GM12878 (cell line): Measurements from ENCODE around the gene PTPRQ. TPM values are rescaled to one million over a fixed set of nuclear protein-coding genes. Genes with fewer than 3 reads are reported as not detected.
"Not testable (repeated sequence)": the region's sequence is repeated elsewhere in the genome, so short reads cannot be mapped to it uniquely, and the experiment has no call there.

ENCODE experiments used
- ATAC-seq: fragments of 200-7000 bp; cut with Tn5 transposase; 3 replicates; pipeline ENCODE4 v1.9.1; 2020; ENCODE audit warnings: mild to moderate bottlenecking, moderate library complexity
- BruUV-seq: library from RNA; stranded (reverse); fragments of 400-500 nt; replicated peaks from 2 replicates; lab custom pipeline; 2021; lab: Mats Ljungman, UMichigan
- CTCF ChIA-PET: fragments of 300-600 bp; sonication (Branson Sonifier 250); formaldehyde crosslinking; extraction: SDS; loops from one replicate; lab custom pipeline; 2021; ENCODE audit warnings: inconsistent platforms; lab: Yijun Ruan, JAX
- POLR2A ChIA-PET: fragments of 350-600 bp; formaldehyde crosslinking; extraction: SDS; loops from one replicate; lab custom pipeline; 2021; ENCODE audit warnings: inconsistent platforms; lab: Charles Lee
- RAD21 ChIA-PET: fragments of 300-600 bp; sonication (Branson Sonifier 250); formaldehyde crosslinking; loops from one replicate; lab custom pipeline; 2023; ENCODE audit warnings: antibody characterized with exemption; ENCODE audit not compliant: unreplicated experiment; lab: Charles Lee
- SMC1A ChIA-PET: fragments of 300-600 bp; sonication (Branson Sonifier 250); formaldehyde crosslinking; loops from one replicate; lab custom pipeline; 2023; ENCODE audit not compliant: unreplicated experiment, uncharacterized antibody; lab: Charles Lee
- DNase-seq: peaks from one replicate; pipeline ENCODE4 v3.0.0-alpha.2; 2011; ENCODE audit warnings: low read depth, low spot score
- FAIRE-seq: peaks from 3 replicates; lab custom pipeline; 2011; peaks lifted over from hg19 to GRCh38; lab: Jason Lieb, UNC
- H2AFZ ChIP-seq: 2 replicates; pipeline ENCODE4 v1.6.0; 2011; ENCODE audit warnings: low read depth, low read length, control low read depth; ENCODE audit not compliant: control insufficient read depth
- H3K27ac ChIP-seq: 2 replicates; pipeline ENCODE4 v1.5.1; 2011; ENCODE audit warnings: control low read depth; ENCODE audit not compliant: control insufficient read depth, insufficient read depth
- H3K27me3 ChIP-seq, 2 experiments: replicated peaks in 1 of 2; 2 replicates each; pipeline versions ENCODE4 v1.6.0 to v1.6.1; 2011; ENCODE audit warnings: low read length in 1 of 2; ENCODE audit not compliant: control insufficient read depth in 2 of 2, insufficient read depth in 2 of 2
- H3K36me3 ChIP-seq, 2 experiments: 2 replicates each; pipeline ENCODE4 v1.5.1; 2011; ENCODE audit warnings: low read length in 1 of 2; ENCODE audit not compliant: control insufficient read depth in 2 of 2, insufficient read depth in 2 of 2
- H3K4me1 ChIP-seq: 2 replicates; pipeline ENCODE4 v1.6.1; 2011; ENCODE audit warnings: mild to moderate bottlenecking, low read length, moderate library complexity, mixed read lengths; ENCODE audit not compliant: control insufficient read depth, insufficient read depth
- H3K4me2 ChIP-seq: 2 replicates; pipeline ENCODE4 v1.6.0; 2011; ENCODE audit warnings: control low read depth; ENCODE audit not compliant: control insufficient read depth, insufficient read depth
- H3K4me3 ChIP-seq: fragments of 200-600 bp; sonication (generic); 2 replicates; pipeline ENCODE4 v1.5.1; 2016
- H3K79me2 ChIP-seq: 2 replicates; pipeline ENCODE4 v1.6.0; 2011; ENCODE audit warnings: low read length; ENCODE audit not compliant: control insufficient read depth, insufficient read depth
- H3K9ac ChIP-seq: 2 replicates; pipeline ENCODE4 v1.8.0; 2011; ENCODE audit warnings: low read length, control low read depth, mixed read lengths; ENCODE audit not compliant: control insufficient read depth, insufficient read depth
- H3K9me3 ChIP-seq: replicated peaks from 3 replicates; pipeline ENCODE4 v1.5.1; 2011; ENCODE audit warnings: mild to moderate bottlenecking, low read length; ENCODE audit not compliant: control insufficient read depth, insufficient read depth
- H4K20me1 ChIP-seq: 2 replicates; pipeline ENCODE4 v1.6.0; 2011; ENCODE audit not compliant: control insufficient read depth, insufficient read depth
- CREB1 ChIP-seq: IDR thresholded peaks from 2 replicates; pipeline ENCODE4 v1.6.1; 2012; ENCODE audit warnings: low read depth, mild to moderate bottlenecking, inconsistent platforms
- CTCF ChIP-seq, 3 experiments: IDR thresholded peaks in 2 of 3; conservative IDR thresholded peaks in 1 of 3; 2 replicates each; pipeline ENCODE4 v1.5.1; 2011; ENCODE audit warnings: low read depth in 3 of 3, low read length in 3 of 3, mild to moderate bottlenecking in 3 of 3, control low read depth in 2 of 3, moderate library complexity in 2 of 3, inconsistent platforms in 1 of 3, mixed read lengths in 1 of 3; ENCODE audit not compliant: control insufficient read depth in 2 of 3, insufficient read depth in 1 of 3; ENCODE audit errors: extremely low read depth in 1 of 3
- HSF1 ChIP-seq: fragments of 150-350 bp; IDR thresholded peaks from 2 replicates; pipeline ENCODE4 v1.6.1; 2014; ENCODE audit warnings: mild to moderate bottlenecking, low read depth, low read length
- NRF1 ChIP-seq: conservative IDR thresholded peaks from 2 replicates; pipeline ENCODE4 v1.6.1; 2011; ENCODE audit warnings: mild to moderate bottlenecking, low read depth, low read length, improper control_type of control experiment
- PAX5 ChIP-seq: IDR thresholded peaks from 2 replicates; pipeline ENCODE4 v1.6.1; 2011; ENCODE audit warnings: low read depth, low read length, borderline replicate concordance
- PKNOX1 ChIP-seq: fragments of 450-650 bp; IDR thresholded peaks from 2 replicates; pipeline ENCODE4 v1.6.1; 2016; ENCODE audit warnings: mild to moderate bottlenecking
- SMARCA5 ChIP-seq: fragments of 450-650 bp; IDR thresholded peaks from 2 replicates; pipeline ENCODE4 v1.6.1; 2017; ENCODE audit warnings: mild to moderate bottlenecking
- STAT3 ChIP-seq: IDR thresholded peaks from 2 replicates; pipeline ENCODE4 v1.6.1; 2011; ENCODE audit warnings: low read depth, low read length, improper control_type of control experiment
- TAF1 ChIP-seq: IDR thresholded peaks from 2 replicates; pipeline ENCODE4 v1.6.1; 2011; ENCODE audit warnings: mild to moderate bottlenecking, low read depth, low read length, borderline replicate concordance
- WGBS: methylation state at CpG from one replicate; pipeline ENCODE4 v1.1.6; 2016; ENCODE audit warnings: low lambda C conversion rate; ENCODE audit not compliant: insufficient replicate concordance, insufficient coverage; ENCODE audit errors: missing lambda C conversion rate; 5-methylcytosine and 5-hydroxymethylcytosine counted together
- in situ Hi-C: fragments of 300-500 bp; cut with MboI; formaldehyde crosslinking; loops from 9 replicates; pipeline ENCODE4 v1.14.3; 2018; ENCODE audit warnings: mixed read lengths
- intact Hi-C: fragments of 100-400 bp; cut with micrococcal nuclease; formaldehyde crosslinking; loops from one replicate; pipeline ENCODE4 v1.14.2; 2022; ENCODE audit not compliant: unreplicated experiment
- polyA plus RNA-seq, 11 experiments: library from polyadenylated mRNA; depleted of rRNA in 4 of 11; unstranded in 6 of 11; stranded (reverse) in 5 of 11; fragments of >200 nt; fragmentation: Nextera tagmentation in 4 of 11; fragmentation: Illumina TruSeq in 1 of 11; extraction: Ambion mirVana in 4 of 11; extraction: Trizol in 1 of 11; gene quantifications; 1 replicate in 1 of 11; 2 replicates in 10 of 11; pipeline versions ENCODE4 v1.2.1 to v1.2.3, GENCODE V29; 2011 to 2016; ENCODE audit warnings: inconsistent platforms in 2 of 11, missing spikeins in 2 of 11, low read depth in 1 of 11
- total RNA-seq, 4 experiments: library from RNA; depleted of rRNA in 3 of 4; stranded (reverse); fragments of >200 nt in 3 of 4; fragmentation: Illumina TruSeq in 1 of 4; extraction: Trizol in 1 of 4; gene quantifications; 2 replicates each; pipeline versions ENCODE4 v1.2.1 to v1.2.3, GENCODE V29; 2013 to 2021

The PTPRQ gene
- total and polyA plus RNA-seq, 10 of the 15 experiments (the other 5 are each of a cell fraction or from before 2014, with no cell fraction given): 0.01 TPM; not detected in 9

GRCh38 chr12:80460972-80461371 is 16.9 kb downstream of the PTPRQ start:
- POLR2A ChIA-PET: no interaction called here
- BruUV-seq: no TSS peak
- H3K4me3 ChIP-seq: no peak overlapping the region
- H3K36me3 ChIP-seq: no peaks in the 10 kb centered on the region
- WGBS: 10% methylated on average over 4 of the region's 4 CpGs
- H2AFZ ChIP-seq: no peak overlapping the region
- no peak overlapping the region for H3K9ac ChIP-seq
- H3K4me1 ChIP-seq: no peaks in the 10 kb centered on the region
- H3K79me2 ChIP-seq: no peaks in the 10 kb centered on the region
- intact Hi-C loops: loop anchor here (1.0 kb wide), 1 partner anchor 8 kb away; no protein-coding TSS in a partner anchor
- in situ Hi-C loops: no loop called here
- no peak for ATAC-seq
- RAD21 ChIA-PET: interaction anchor here (0.6 kb wide), 1 partner anchor 31 kb away, joined by 4 read pairs; no protein-coding TSS in a partner anchor
- no peak overlapping the region for H3K27ac ChIP-seq
- H4K20me1 ChIP-seq: no peaks in the 10 kb centered on the region
- no peak overlapping the region for H3K4me2 ChIP-seq
- H3K9me3 ChIP-seq: no peaks in the 10 kb centered on the region
- DNase-seq: no peak
- SMC1A ChIA-PET: no interaction called here
- no peaks in the 10 kb centered on the region for H3K27me3 ChIP-seq
- FAIRE-seq: no peak
- no peak for TF ChIP-seq TAF1
- TF ChIP-seq HSF1: no peak
- TF ChIP-seq STAT3: no peak
- TF ChIP-seq CREB1: no peak
- no peak for TF ChIP-seq NRF1
- no peak for TF ChIP-seq SMARCA5
- no peak for TF ChIP-seq CTCF (IDR thresholded peaks at IDR 0.05 in 2 of 3, conservative IDR thresholded peaks at IDR 0.05 in 1 of 3; ENCODE audit: control insufficient read depth in 2 of 3, extremely low read depth in 1 of 3, insufficient read depth in 1 of 3, low read depth in 3 of 3, low read length in 3 of 3)
- no peak for TF ChIP-seq PAX5
- no peak for TF ChIP-seq PKNOX1
- TF ChIP-seq, all 136 proteins: peak for 0
- CTCF ChIA-PET: no interaction called here

GRCh38 chr12:80461851-80462250 is 17.8 kb downstream of the PTPRQ start:
- H3K9ac ChIP-seq, H3K36me3 ChIP-seq, H3K9me3 ChIP-seq, CTCF ChIA-PET, SMC1A ChIA-PET, H3K4me3 ChIP-seq, in situ Hi-C loops, H3K4me1 ChIP-seq, FAIRE-seq, BruUV-seq, H3K27ac ChIP-seq, H2AFZ ChIP-seq, H4K20me1 ChIP-seq, H3K27me3 ChIP-seq, DNase-seq, ATAC-seq, H3K4me2 ChIP-seq, H3K79me2 ChIP-seq, POLR2A ChIA-PET: not testable (repeated sequence)
- RAD21 ChIA-PET: interaction anchor here (0.6 kb wide), 1 partner anchor 32 kb away, joined by 4 read pairs; no protein-coding TSS in a partner anchor
- WGBS: 62% methylated on average over 18 of the region's 18 CpGs
- intact Hi-C loops: loop anchor here (1.0 kb wide), 1 partner anchor 9 kb away; no protein-coding TSS in a partner anchor
